Activated gamma-delta T cell treated with Interleukin-2 at 50 U/mL for 16 hours (primary cell): ENCODE results near the gene PTPRJ.

ENCODE experiments used
- DNase-seq: peaks from one replicate; pipeline ENCODE4 v3.0.0-alpha.2; 2020

PTPRJ gene

GRCh38 chr11:48096588-48097525, 116.5 kb downstream of the PTPRJ start:
- no peak for DNase-seq

- no peak for DNase-seq
Observed at GRCh38 chr11:48098024-48098423, 117.7 kb downstream of the PTPRJ start.

DNA sequence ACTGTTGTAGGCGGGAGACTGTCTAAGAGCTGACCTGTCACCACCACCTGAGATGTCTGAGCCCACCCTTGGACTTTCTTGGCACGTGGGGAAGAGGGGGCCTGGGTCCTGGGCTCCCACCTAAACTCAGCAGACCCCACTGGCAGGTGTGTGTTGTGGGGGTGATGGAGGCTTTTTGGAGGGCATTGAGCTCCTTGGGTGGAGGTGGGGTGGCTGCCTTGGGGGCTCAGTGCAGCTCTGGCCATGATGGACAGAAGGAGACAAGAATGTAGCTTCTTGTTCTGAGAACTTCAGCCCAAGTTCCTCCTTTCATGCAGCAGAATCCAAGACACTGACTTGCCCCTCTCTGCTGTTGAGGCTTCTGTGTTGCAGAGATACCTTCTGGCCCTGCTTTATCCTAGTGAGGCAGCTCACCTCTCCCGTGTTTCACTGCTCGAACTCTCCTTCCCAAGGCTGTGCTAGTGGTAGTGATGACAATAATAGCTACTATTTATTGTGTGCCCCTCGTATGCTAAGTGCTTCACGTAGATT, 119.6 kb downstream of the PTPRJ start:
- DNase-seq = no peak

DNA sequence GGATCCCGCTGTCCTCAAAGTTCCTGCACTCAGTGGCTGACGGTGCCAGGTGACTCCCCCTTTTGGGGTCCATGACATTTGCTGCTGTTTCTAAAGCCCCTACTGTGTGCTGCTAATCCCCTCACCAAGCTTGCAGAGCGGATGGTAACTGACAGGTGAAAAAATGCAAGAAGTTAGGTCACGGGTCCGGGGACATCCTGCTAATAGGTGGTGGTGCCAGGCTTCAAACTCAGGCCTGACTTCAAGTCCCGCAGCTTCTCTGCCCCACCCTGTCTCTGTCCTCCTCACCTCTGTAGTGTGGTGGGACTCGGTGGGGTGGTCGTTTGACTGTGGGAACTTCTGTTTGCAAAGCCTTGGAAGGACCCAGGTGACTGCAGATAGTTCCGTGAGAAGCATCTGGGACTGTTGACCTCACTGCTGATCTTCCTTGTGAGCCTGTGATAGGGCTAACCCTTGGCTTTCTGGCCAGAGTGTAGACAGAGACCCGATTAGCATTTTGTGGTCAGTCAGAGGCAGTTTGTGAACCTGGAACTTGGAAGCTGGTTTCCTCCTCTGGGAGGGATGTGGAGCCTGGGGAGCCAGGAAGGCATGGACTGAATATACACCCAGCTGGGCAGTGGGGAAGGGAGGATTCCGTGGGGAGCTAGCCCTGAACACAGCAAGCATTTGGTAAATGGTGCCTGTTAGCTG, 120.8 kb downstream of the PTPRJ start:
- no peak for DNase-seq

DNA sequence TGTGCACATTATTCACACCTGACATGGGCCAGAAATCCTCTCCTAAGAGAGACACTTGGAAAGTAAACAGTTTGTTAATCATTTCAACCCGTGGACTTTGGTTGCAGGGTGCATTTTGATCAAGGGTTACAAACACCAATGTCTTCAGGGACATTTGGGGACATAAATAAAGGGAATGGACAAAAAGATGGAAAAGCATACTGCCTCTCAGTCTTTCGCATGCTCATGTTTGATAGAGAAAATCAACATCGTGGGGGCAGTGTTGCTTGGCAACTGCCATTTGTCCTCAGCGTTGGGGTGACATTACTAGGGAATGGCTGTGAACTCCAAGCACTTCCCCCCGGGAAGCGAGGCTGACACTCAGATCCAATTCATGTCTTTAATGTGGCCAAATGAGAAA, 121.6 kb downstream of the PTPRJ start:
- DNase-seq = no peak

GRCh38 chr11:48103621-48104567, 123.5 kb downstream of the PTPRJ start:
- no peak for DNase-seq

- no peak for DNase-seq
Observed at GRCh38 chr11:48104568-48104924, 124.2 kb downstream of the PTPRJ start.

DNA sequence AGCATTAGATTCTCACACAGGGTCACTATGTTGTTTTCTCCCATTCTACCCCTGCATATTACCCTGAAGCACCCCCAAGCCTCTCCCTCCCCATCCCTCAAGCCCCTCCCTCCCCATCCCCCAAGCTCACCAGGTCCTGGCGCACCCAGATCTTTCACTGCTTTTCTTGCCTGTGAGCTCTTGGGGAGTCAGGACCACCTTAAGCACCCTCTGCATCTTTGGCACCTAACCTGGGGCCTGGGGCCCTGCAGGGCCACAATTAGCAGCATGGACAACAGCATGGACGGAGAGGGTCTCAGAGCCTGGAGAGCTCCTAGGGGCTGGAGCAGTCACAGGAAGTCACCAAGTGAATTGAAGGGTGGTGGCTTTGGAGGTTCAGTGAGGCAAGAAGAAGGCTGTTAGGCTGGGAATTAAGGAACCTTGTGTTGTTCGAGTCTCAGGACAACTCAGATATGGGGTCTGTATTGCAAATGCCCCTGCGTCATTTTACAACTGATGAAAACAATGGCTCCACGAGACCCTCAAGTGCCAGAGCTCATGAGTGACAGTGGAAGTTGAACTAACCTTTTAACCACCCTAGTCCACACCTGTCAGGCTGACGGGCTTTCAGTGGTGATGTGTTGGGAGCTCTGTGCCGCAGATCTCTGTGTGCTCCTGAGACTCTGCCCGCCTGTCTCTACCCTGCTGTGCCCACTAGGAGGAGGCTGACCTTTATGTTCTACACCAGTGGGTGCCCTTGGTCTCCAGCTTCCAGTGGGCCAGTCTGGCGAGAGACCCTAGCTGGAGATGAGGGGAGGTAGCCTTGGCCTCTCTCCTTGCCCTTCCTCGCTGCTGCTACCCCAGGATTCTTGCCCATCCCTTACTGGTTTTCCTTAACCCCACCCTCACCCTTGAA, 125.0 kb downstream of the PTPRJ start:
- no peak for DNase-seq

DNA sequence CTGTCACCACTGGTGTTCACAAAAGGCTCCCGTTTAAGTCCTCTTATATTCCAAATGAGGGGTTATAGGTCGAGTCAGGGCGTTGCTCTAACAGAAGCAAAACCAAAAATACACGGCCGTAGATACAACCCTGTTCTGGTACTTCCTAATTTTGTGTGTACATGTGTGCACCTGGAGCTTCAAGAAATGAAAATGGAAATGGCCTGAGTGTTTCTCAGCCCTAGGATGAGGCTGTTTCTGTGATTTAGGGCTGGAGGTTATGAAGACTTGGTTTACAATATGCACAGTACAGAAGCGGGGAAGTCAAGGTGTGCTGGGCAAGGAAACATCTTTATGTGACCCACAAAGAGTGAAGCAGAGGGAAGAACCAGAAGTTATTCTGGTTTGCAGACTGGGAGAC, 125.8 kb downstream of the PTPRJ start:
- DNase-seq = no peak

- DNase-seq = no peak
Observed at GRCh38 chr11:48107188-48107704, 126.9 kb downstream of the PTPRJ start.

GRCh38 chr11:48108231-48109045, 128.1 kb downstream of the PTPRJ start:
- DNase-seq = no peak

DNA sequence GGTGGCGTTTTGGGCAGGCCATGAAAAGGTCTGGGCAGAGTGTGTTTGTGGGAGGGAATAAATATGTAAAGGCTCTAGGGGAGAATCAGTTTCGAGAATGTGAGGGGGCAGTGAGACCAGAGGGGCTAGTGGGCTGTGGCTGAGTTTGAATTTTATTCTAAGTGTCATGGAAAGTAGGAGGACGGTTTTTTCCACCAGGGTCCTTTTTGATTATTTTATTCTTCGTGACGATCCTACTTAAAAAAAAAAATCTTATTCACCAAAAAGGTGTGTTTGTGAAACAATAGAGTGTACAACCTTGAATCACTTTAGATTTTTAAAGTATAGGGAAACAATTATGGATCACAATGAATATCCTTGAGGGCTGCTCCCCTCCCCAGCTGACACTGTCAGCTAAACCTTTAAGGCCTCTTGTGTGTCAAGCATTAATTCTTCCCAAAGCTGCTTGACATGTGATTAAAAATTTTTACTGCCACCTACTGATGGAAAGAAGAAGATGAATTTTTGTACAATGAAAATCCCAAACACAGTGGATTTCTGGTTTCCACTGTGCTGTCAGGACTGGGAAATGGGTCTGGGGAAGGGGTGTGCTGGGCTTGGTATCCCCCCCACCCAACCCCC, 128.8 kb downstream of the PTPRJ start:
- DNase-seq = no peak

GRCh38 chr11:48110509-48110766, 130.1 kb downstream of the PTPRJ start:
- DNase-seq = no peak

DNA sequence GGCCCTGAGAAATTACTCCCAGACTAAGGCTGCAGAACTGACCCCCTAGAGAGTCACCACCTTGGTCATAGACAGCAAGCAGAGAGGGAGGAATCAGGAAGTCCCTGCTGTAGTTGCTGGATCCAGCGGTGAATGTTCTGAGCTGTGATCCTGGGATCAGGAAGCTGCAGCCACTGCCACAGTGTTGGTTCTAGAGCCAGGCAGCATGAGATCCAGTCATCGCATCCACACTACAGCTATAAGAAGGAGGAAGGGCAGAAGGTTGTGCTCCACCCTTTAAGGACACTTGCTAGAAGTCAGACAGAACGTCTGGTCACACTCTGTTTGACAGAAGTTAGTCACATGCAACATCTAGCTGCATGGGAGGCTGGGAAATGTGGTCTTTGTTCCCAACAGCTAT, 131.5 kb downstream of the PTPRJ start:
- DNase-seq = no peak

- no peak for DNase-seq
Observed at GRCh38 chr11:48114740-48115139, 134.4 kb downstream of the PTPRJ start.

DNA sequence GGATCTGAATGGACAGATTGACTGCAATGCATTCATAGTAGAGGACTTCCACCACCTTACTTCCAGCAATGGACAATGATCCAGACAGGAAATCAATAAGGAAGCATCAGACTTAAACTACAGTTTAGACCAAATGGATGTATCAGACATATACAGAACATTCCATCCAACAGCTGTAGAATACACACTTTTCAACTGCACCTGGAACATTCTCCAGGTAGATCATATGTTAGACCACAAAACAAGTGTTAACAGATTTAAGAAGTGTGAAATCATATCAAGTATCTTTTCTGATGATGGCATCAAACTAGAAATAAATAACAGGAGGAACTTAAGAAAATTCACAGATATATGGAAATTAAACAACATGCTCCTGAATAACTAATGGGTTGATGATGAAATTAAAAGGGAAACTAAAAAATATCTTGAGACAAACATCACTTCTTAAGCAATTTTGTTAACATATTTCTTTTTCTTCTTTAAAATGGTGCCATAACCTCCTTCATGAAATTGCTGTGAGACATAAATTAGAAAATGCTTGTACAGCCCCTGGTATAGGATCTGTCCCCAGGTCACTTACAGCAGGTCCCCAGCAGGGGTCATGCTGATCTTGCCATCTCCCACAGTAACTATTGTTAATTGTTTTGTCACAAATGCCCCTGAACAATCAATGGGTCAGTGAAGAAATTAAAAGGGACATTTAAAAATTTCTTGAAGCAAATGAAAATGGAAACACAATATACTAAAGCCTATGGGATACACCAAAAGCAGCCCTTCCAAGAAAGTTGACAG, 136.3 kb downstream of the PTPRJ start:
- no peak for DNase-seq

DNA sequence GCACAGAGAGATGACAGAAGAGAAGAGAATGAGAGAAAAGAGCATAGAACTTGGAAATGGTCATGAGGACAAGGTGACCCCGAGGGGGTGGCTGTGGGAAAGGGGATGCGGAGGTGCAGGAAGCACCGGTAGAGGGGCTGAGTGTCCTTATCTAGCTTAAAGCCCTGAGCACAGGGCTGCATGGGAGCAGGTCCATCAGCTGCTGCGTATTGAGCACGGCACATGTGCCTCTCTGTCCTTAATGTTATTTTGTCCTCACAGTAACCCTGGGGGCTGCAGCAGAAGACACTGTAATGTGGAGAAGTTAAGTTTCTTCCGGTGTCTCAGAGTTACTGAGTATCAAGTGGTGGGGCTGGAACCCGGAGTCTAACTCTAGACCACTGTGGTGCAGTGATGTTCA, 141.9 kb downstream of the PTPRJ start:
- no peak for DNase-seq

GRCh38 chr11:48122656-48123055, 142.3 kb downstream of the PTPRJ start:
- DNase-seq = no peak

DNA sequence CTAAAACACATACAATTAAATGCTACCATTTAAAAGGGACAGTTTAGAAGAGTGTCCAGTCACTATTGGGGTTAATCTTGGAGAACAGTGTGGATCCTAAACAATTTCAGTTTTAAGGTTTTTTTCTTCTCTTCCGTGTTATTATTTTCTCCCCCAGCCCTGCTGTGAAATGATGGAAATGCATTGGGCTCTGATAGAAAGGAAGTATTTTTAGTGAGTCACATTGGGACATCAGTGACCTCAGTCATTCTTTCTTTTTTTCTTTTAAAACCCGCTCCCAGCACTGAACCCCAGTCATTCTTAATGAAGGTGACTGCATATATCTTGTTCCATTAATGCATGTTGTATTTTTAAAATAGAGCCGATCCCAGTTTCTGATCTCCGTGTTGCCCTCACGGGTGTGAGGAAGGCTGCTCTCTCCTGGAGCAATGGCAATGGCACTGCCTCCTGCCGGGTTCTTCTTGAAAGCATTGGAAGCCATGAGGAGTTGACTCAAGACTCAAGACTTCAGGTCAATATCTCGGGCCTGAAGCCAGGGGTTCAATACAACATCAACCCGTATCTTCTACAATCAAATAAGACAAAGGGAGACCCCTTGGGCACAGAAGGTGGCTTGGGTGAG, 143.0 kb downstream of the PTPRJ start:
- DNase-seq = no peak
